ENCODE data around the gene SEZ6. TPM values are rescaled to one million over a fixed set of nuclear protein-coding genes. Genes with fewer than 3 reads are reported as not detected.

The SEZ6 gene
- total RNA-seq, 2 experiments from 2014 or later, result not detected

GRCh38 chr17:29024316-29024952 is 18.6 kb upstream of the SEZ6 start:
- H3K27ac Mint-ChIP-seq, result no peak overlapping the region
- no peaks in the 10 kb centered on the region for H3K36me3 Mint-ChIP-seq
- CTCF ChIA-PET, result interaction anchor here (0.8 kb wide), 1 partner anchor 93 kb away, joined by 4 read pairs; no protein-coding TSS in a partner anchor
- H3K27me3 Mint-ChIP-seq, result peaks cover 62% of the 10 kb centered on the region
- H3K4me3 Mint-ChIP-seq, result no peak overlapping the region
- peaks cover 3% of the 10 kb centered on the region for H3K4me1 Mint-ChIP-seq
- no peak for DNase-seq
- no peak for ATAC-seq
- H3K9me3 Mint-ChIP-seq (ENCODE audit: low read depth), result no peaks in the 10 kb centered on the region

GRCh38 chr17:29022074-29022473 is 16.2 kb upstream of the SEZ6 start:
- Mint-ChIP-seq H3K4me1 (peaks cover 9% of the 10 kb centered on the region), H3K36me3 (no peaks in the 10 kb centered on the region), H3K9me3 (ENCODE audit: low read depth) (no peaks in the 10 kb centered on the region), H3K27ac (no peak overlapping the region), H3K4me3 (no peak overlapping the region), H3K27me3 (peaks cover 68% of the 10 kb centered on the region)
- no peak for DNase-seq
- CTCF ChIA-PET, result no interaction called here
- ATAC-seq, result no peak

GRCh38 chr17:29021226-29021625 is 15.4 kb upstream of the SEZ6 start:
- Mint-ChIP-seq H3K9me3 (ENCODE audit: low read depth) (no peaks in the 10 kb centered on the region), H3K4me3 (no peak overlapping the region), H3K27me3 (peaks cover 70% of the 10 kb centered on the region), H3K27ac (no peak overlapping the region), H3K36me3 (no peaks in the 10 kb centered on the region), H3K4me1 (peaks cover 9% of the 10 kb centered on the region)
- no peak for ATAC-seq
- CTCF ChIA-PET, result no interaction called here
- no peak for DNase-seq

- DNase-seq (no peak), ATAC-seq (no peak)
- H3K4me3 Mint-ChIP-seq, result no peak overlapping the region
- no peaks in the 10 kb centered on the region for H3K36me3 Mint-ChIP-seq
- CTCF ChIA-PET, result interaction anchor here (1.0 kb wide), 1 partner anchor 9 kb away, joined by 3 read pairs; no protein-coding TSS in a partner anchor
- H3K27me3 Mint-ChIP-seq, result peaks cover 70% of the 10 kb centered on the region
- H3K27ac Mint-ChIP-seq, result no peak overlapping the region
- peaks cover 9% of the 10 kb centered on the region for H3K4me1 Mint-ChIP-seq
- no peaks in the 10 kb centered on the region for H3K9me3 Mint-ChIP-seq (ENCODE audit: low read depth)
These were observed 14.7 kb upstream of the SEZ6 start for GRCh38 chr17:29020576-29020975.

GRCh38 chr17:29019475-29020181 is 13.8 kb upstream of the SEZ6 start:
- Mint-ChIP-seq H3K4me1 (peaks cover 9% of the 10 kb centered on the region), H3K4me3 (no peak overlapping the region), H3K36me3 (no peaks in the 10 kb centered on the region), H3K9me3 (ENCODE audit: low read depth) (no peaks in the 10 kb centered on the region), H3K27me3 (peaks cover 67% of the 10 kb centered on the region), H3K27ac (no peak overlapping the region)
- no peak for ATAC-seq
- DNase-seq, result no peak
- CTCF ChIA-PET, result interaction anchor here (0.8 to 1.6 kb wide), 8 partner anchors 8 to 129 kb away, joined by 3 to 4 read pairs (median 3); no protein-coding TSS in a partner anchor

- DNase-seq (no peak), ATAC-seq (no peak)
- H3K36me3 Mint-ChIP-seq, result no peaks in the 10 kb centered on the region
- CTCF ChIA-PET, result interaction anchor here (0.8 to 1.6 kb wide), 6 partner anchors 13 to 129 kb away, joined by 3 to 4 read pairs (median 3); no protein-coding TSS in a partner anchor
- no peak overlapping the region for H3K4me3 Mint-ChIP-seq
- H3K9me3 Mint-ChIP-seq (ENCODE audit: low read depth), result no peaks in the 10 kb centered on the region
- no peak overlapping the region for H3K27ac Mint-ChIP-seq
- peaks cover 9% of the 10 kb centered on the region for H3K4me1 Mint-ChIP-seq
- H3K27me3 Mint-ChIP-seq, result peaks cover 62% of the 10 kb centered on the region
These were observed 13.1 kb upstream of the SEZ6 start for GRCh38 chr17:29018788-29019474.

- no peaks in the 10 kb centered on the region for H3K36me3 Mint-ChIP-seq
- peaks cover 44% of the 10 kb centered on the region for H3K27me3 Mint-ChIP-seq
- H3K27ac Mint-ChIP-seq, result no peak overlapping the region
- no peak for ATAC-seq
- H3K4me1 Mint-ChIP-seq, result peaks cover 9% of the 10 kb centered on the region
- DNase-seq, result no peak
- no peaks in the 10 kb centered on the region for H3K9me3 Mint-ChIP-seq (ENCODE audit: low read depth)
- CTCF ChIA-PET, result interaction anchor here (0.7 to 2.3 kb wide), 5 partner anchors 8 to 100 kb away, joined by 3 to 8 read pairs (median 4); no protein-coding TSS in a partner anchor
- no peak overlapping the region for H3K4me3 Mint-ChIP-seq
These were observed 10.7 kb upstream of the SEZ6 start for GRCh38 chr17:29016345-29017210.

- Mint-ChIP-seq H3K27me3 (peaks cover 39% of the 10 kb centered on the region), H3K4me1 (peaks cover 9% of the 10 kb centered on the region), H3K36me3 (no peaks in the 10 kb centered on the region), H3K9me3 (ENCODE audit: low read depth) (no peaks in the 10 kb centered on the region), H3K27ac (no peak overlapping the region), H3K4me3 (no peak overlapping the region)
- CTCF ChIA-PET, result no interaction called here
- no peak for DNase-seq
- ATAC-seq, result no peak
These were observed 8.9 kb upstream of the SEZ6 start for GRCh38 chr17:29014716-29015115.

- H3K4me3 Mint-ChIP-seq, result no peak overlapping the region
- CTCF ChIA-PET, result interaction anchor here (1.8 kb wide), 1 partner anchor 47 kb away, joined by 6 read pairs; no protein-coding TSS in a partner anchor
- no peaks in the 10 kb centered on the region for H3K36me3 Mint-ChIP-seq
- peaks cover 35% of the 10 kb centered on the region for H3K27me3 Mint-ChIP-seq
- no peaks in the 10 kb centered on the region for H3K4me1 Mint-ChIP-seq
- ATAC-seq (no peak), DNase-seq (no peak)
- no peaks in the 10 kb centered on the region for H3K9me3 Mint-ChIP-seq (ENCODE audit: low read depth)
- no peak overlapping the region for H3K27ac Mint-ChIP-seq
These were observed 6.7 kb upstream of the SEZ6 start for GRCh38 chr17:29012535-29012934.

GRCh38 chr17:29010586-29010985 is 4.8 kb upstream of the SEZ6 start:
- DNase-seq (no peak), ATAC-seq (no peak)
- no peaks in the 10 kb centered on the region for H3K4me1 Mint-ChIP-seq
- H3K27ac Mint-ChIP-seq, result no peak overlapping the region
- H3K4me3 Mint-ChIP-seq, result no peak overlapping the region
- H3K9me3 Mint-ChIP-seq (ENCODE audit: low read depth), result no peaks in the 10 kb centered on the region
- H3K27me3 Mint-ChIP-seq, result peaks cover 36% of the 10 kb centered on the region
- CTCF ChIA-PET, result interaction anchor here (1.3 kb wide), 2 partner anchors 10 to 360 kb away, joined by 3 read pairs; no protein-coding TSS in a partner anchor
- no peaks in the 10 kb centered on the region for H3K36me3 Mint-ChIP-seq

GRCh38 chr17:29010129-29010528 is 4.3 kb upstream of the SEZ6 start:
- Mint-ChIP-seq H3K4me1 (no peaks in the 10 kb centered on the region), H3K27me3 (peaks cover 40% of the 10 kb centered on the region), H3K9me3 (ENCODE audit: low read depth) (no peaks in the 10 kb centered on the region), H3K27ac (no peak overlapping the region), H3K36me3 (no peaks in the 10 kb centered on the region), H3K4me3 (no peak overlapping the region)
- DNase-seq, result no peak
- CTCF ChIA-PET, result interaction anchor here (1.3 kb wide), 1 partner anchor 360 kb away, joined by 3 read pairs; no protein-coding TSS in a partner anchor
- no peak for ATAC-seq

GRCh38 chr17:29008591-29008990 is 2.8 kb upstream of the SEZ6 start:
- H3K36me3 Mint-ChIP-seq, result no peaks in the 10 kb centered on the region
- H3K4me3 Mint-ChIP-seq, result no peak overlapping the region
- ATAC-seq (no peak), DNase-seq (no peak)
- no peaks in the 10 kb centered on the region for H3K4me1 Mint-ChIP-seq
- H3K27ac Mint-ChIP-seq, result no peak overlapping the region
- H3K27me3 Mint-ChIP-seq, result peaks cover 55% of the 10 kb centered on the region
- H3K9me3 Mint-ChIP-seq (ENCODE audit: low read depth), result no peaks in the 10 kb centered on the region
- CTCF ChIA-PET, result interaction anchor here (0.8 to 1.3 kb wide), 2 partner anchors 9 to 11 kb away, joined by 3 read pairs; no protein-coding TSS in a partner anchor
